Measurements from ENCODE around the gene MGAT4D. TPM values are rescaled to one million over a fixed set of nuclear protein-coding genes. Genes with fewer than 3 reads are reported as not detected.

Gene MGAT4D
- total and polyA plus RNA-seq, 10 of the 15 experiments (the other 5 are each of a cell fraction or from before 2014, with no cell fraction given): not detected

DNA sequence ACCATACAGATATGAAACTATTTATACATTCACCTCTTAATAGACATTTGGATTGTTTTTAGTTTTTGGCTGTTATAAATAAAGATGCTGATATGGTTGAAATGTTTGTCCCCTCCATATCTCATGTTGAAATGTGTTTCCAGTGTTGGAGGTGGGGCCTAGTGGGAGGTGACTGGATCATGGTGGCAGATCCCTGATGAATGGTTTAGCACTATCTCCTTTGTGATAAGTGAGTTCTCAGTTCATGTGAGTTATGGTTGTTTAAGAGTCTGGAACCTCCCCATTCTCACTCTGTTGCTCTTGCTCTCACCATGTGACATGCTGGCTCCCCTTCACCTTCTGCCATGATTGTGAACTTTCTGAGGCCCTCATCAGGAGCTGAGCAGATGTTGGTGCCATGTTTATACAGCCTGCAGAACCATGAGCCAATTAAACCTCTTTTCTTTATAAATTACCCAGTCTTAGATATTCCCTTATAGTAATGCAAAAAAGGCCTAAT lies 58.4 kb downstream of the MGAT4D start:
- Histone ChIP-seq H3K36me3 (ENCODE audit: control insufficient read depth in 2 of 2, insufficient read depth in 2 of 2, low read length in 1 of 2) (no peaks in the 10 kb centered on the region), H3K79me2 (ENCODE audit: control insufficient read depth, insufficient read depth, low read length) (no peaks in the 10 kb centered on the region), H3K27ac (ENCODE audit: control insufficient read depth, insufficient read depth) (no peak overlapping the region), H3K9me3 (replicated peaks; ENCODE audit: control insufficient read depth, insufficient read depth, low read length) (no peaks in the 10 kb centered on the region), H3K4me1 (ENCODE audit: control insufficient read depth, insufficient read depth, low read length) (no peaks in the 10 kb centered on the region), H3K27me3 (replicated peaks in 1 of 2; ENCODE audit: control insufficient read depth in 2 of 2, insufficient read depth in 2 of 2, low read length in 1 of 2) (no peaks in the 10 kb centered on the region), H3K4me2 (ENCODE audit: control insufficient read depth, insufficient read depth) (no peak overlapping the region), H2AFZ (ENCODE audit: control insufficient read depth, low read depth, low read length) (no peak overlapping the region), H3K4me3 (no peak overlapping the region), H3K9ac (ENCODE audit: control insufficient read depth, insufficient read depth, low read length) (no peak overlapping the region), H4K20me1 (ENCODE audit: control insufficient read depth, insufficient read depth) (no peaks in the 10 kb centered on the region)
- DNase-seq (ENCODE audit: low read depth, low spot score) (no peak), FAIRE-seq (no peak), ATAC-seq (no peak)
- no TSS peak for BruUV-seq (replicated peaks)
- in situ Hi-C loops (cut with MboI): no loop called here
- ChIA-PET SMC1A (ENCODE audit: uncharacterized antibody, unreplicated experiment) (interaction anchor here (1.6 kb wide), 1 partner anchor 125 kb away, joined by 4 read pairs; no protein-coding TSS in a partner anchor), CTCF (no interaction called here), RAD21 (ENCODE audit: unreplicated experiment) (no interaction called here), POLR2A (no interaction called here)
- no peak for TF ChIP-seq ZNF217 (IDR thresholded peaks at IDR 0.05)
- no peak for TF ChIP-seq E2F8 (IDR thresholded peaks at IDR 0.05; ENCODE audit: low read depth, partially characterized antibody)
- TF ChIP-seq PML (IDR thresholded peaks at IDR 0.05; ENCODE audit: low read length): no peak
- no peak for TF ChIP-seq CBX3 (IDR thresholded peaks at IDR 0.05; ENCODE audit: borderline replicate concordance, low read depth)
- no peak for TF ChIP-seq NFYB (IDR thresholded peaks at IDR 0.05; ENCODE audit: insufficient read depth, low read depth, low read length)
- intact Hi-C loops (cut with micrococcal nuclease; ENCODE audit: unreplicated experiment): no loop called here
